Ovary (tissue), 9 donors: ENCODE measurements around the gene USP9Y. TPM values are rescaled to one million over a fixed set of nuclear protein-coding genes. Genes with fewer than 3 reads are reported as not detected.

Experiments
- DNase-seq, 5 donors: peaks; one replicate each; pipeline ENCODE4 v3.0.0-alpha.2; 2019 to 2020
- H3K27ac ChIP-seq, 2 donors: fragments of 200-600 bp; one replicate each; pipeline versions ENCODE4 v1.5.1 to v1.8.0; 2019 to 2022
- H3K27me3 ChIP-seq: fragments of 200-600 bp; one replicate; pipeline ENCODE4 v1.8.0; 2022
- H3K36me3 ChIP-seq: fragments of 200-600 bp; sonication (generic); one replicate; pipeline ENCODE4 v1.5.1; 2019
- H3K4me1 ChIP-seq: one replicate; pipeline ENCODE4 v1.8.1; 2013; ENCODE audit warnings: mild to moderate bottlenecking, moderate library complexity; ENCODE audit not compliant: insufficient read depth
- H3K4me3 ChIP-seq: fragments of 200-600 bp; sonication (generic); one replicate; pipeline ENCODE4 v1.5.1; 2017
- H3K9me3 ChIP-seq, 2 donors: fragments of 200-600 bp in 1 of 2; sonication (generic) in 1 of 2; one replicate each; pipeline versions ENCODE4 v1.5.1 to v1.8.1; 2013 to 2019; ENCODE audit warnings: mild to moderate bottlenecking in 1 of 2, moderate library complexity in 1 of 2
- EP300 ChIP-seq: sonication (generic); formaldehyde crosslinking; IDR thresholded peaks from one replicate; pipeline ENCODE4 v1.6.1; 2017; ENCODE audit warnings: antibody characterized with exemption
- POLR2A ChIP-seq: fragments of 450-650 bp; IDR thresholded peaks from one replicate; pipeline ENCODE4 v1.6.1; 2017; ENCODE audit warnings: antibody characterized with exemption, mild to moderate bottlenecking, moderate library complexity
- WGBS, 3 donors: extraction: QIAGEN DNeasy Blood & Tissue Kit in 1 of 3; methylation state at CpG; one replicate each; pipeline versions ENCODE4 v1.1.5 to v1.1.7; 2013 to 2017; 5-methylcytosine and 5-hydroxymethylcytosine counted together
- intact Hi-C, 4 donors: fragments of 100-400 bp; cut with DNase I; formaldehyde crosslinking; loops; one replicate each; pipeline versions ENCODE4 v1.11.0 to v1.15.1; 2022 to 2023
- polyA plus RNA-seq, 2 donors: library from polyadenylated mRNA; stranded (reverse); fragments of 200-250 nt in 1 of 2; fragments of 350-450 nt in 1 of 2; fragmentation: Illumina TruSeq in 1 of 2; extraction: RNeasy Lipid Tissue Mini Kit (QIAGEN cat#74804) in 1 of 2; gene quantifications; one replicate each; pipeline ENCODE4 v1.2.3, GENCODE V29; 2013 to 2014
- total RNA-seq, 7 donors: library from RNA; depleted of rRNA in 2 of 7; stranded (reverse); fragments of >200 nt in 2 of 7; fragmentation: NEBNext Ultra II Directional in 3 of 7; extraction: Animal tissue kit (Norgen Biotek cat#: 25700) in 3 of 7; gene quantifications; one replicate each; pipeline versions ENCODE4 v1.1.0 to v1.2.4, GENCODE V29; 2016 to 2023
- TF ChIP-seq, protein P1 (sequence below), 3 donors: fragments of 450-650 bp in 2 of 3; fragments of 200-600 bp in 1 of 3; IDR thresholded peaks; one replicate each; pipeline versions ENCODE4 v1.5.1 to v1.8.0; 2016 to 2022; ENCODE audit warnings: antibody characterized with exemption in 3 of 3, mild to moderate bottlenecking in 1 of 3
- donor health status: DM: no; HTN: no; CAD: no; lungs with moderate emphysema.
- donor health status: DM: no; HTN: no; CAD: no.
- donor health status: Bipolar disorder and iron deficiency.
- donor health status: DM: yes; HTN: yes; CAD: no.
- donor health status: DM: no; HTN: no; CAD: no.
- donor health status: DM: yes; HTN: yes; CAD: no.

Gene USP9Y
- total and polyA plus RNA-seq, 9 donors: 0.18 TPM; not detected in 8

DNA sequence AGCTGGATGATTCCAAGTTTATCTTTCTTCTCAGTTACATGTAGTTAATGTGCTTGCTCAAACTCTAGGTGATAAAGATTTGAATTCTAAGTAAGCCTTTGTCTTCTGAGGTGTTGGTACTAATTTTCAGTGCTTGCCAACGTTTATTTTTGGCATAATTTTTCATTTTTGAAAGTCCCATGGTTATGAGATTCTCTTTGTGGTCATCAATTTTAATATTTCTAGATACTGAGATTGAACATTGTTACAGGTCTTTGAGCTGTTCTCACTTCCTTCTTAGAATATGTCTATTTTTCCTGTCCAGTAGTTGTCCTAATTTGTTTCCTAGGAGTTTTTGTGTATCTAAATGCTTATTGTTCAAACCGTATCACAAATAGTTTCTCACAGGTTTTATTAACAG is 40.4 kb downstream of the USP9Y start:
- no peak overlapping the region for H3K4me3 ChIP-seq
- no peak for DNase-seq
- H3K27ac ChIP-seq: no peak overlapping the region
- no peaks in the 10 kb centered on the region for H3K4me1 ChIP-seq
- no CpG with 5 or more reads among the region's 2 CpGs for WGBS, 3 donors
- intact Hi-C loops: no loop called here
- TF ChIP-seq POLR2A: no peak
- TF ChIP-seq, protein P1, sequence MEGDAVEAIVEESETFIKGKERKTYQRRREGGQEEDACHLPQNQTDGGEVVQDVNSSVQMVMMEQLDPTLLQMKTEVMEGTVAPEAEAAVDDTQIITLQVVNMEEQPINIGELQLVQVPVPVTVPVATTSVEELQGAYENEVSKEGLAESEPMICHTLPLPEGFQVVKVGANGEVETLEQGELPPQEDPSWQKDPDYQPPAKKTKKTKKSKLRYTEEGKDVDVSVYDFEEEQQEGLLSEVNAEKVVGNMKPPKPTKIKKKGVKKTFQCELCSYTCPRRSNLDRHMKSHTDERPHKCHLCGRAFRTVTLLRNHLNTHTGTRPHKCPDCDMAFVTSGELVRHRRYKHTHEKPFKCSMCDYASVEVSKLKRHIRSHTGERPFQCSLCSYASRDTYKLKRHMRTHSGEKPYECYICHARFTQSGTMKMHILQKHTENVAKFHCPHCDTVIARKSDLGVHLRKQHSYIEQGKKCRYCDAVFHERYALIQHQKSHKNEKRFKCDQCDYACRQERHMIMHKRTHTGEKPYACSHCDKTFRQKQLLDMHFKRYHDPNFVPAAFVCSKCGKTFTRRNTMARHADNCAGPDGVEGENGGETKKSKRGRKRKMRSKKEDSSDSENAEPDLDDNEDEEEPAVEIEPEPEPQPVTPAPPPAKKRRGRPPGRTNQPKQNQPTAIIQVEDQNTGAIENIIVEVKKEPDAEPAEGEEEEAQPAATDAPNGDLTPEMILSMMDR (IDR thresholded peaks at IDR 0.05): no peak
- TF ChIP-seq EP300: no peak
- H3K36me3 ChIP-seq: no peaks in the 10 kb centered on the region
- no peaks in the 10 kb centered on the region for H3K9me3 ChIP-seq
- H3K27me3 ChIP-seq: no peaks in the 10 kb centered on the region

DNA sequence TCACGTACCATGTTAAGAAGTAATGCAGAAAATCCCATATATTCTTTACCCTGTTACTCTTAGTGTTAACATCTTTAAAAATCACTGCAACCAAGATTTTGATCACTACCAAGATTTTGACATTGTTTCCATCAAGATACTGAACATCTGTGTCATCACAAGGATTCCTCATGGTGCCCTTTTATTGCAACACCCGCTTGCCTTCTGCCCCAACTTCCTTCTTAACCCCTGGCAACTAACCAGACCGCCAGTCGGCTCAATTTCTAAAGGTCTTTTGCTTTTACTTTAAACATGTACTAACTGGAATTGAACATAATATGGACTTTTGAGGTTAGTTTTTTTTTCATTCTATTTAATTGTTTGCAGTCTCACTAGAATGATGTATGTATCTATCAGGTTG is 41.7 kb downstream of the USP9Y start:
- no peak overlapping the region for H3K27ac ChIP-seq
- no CpG with 5 or more reads among the region's 4 CpGs for WGBS, 3 donors
- H3K36me3 ChIP-seq: no peaks in the 10 kb centered on the region
- no peaks in the 10 kb centered on the region for H3K4me1 ChIP-seq
- H3K9me3 ChIP-seq: no peaks in the 10 kb centered on the region
- no peak overlapping the region for H3K4me3 ChIP-seq
- DNase-seq: no peak
- no peak for TF ChIP-seq EP300
- TF ChIP-seq, protein P1 (IDR thresholded peaks at IDR 0.05): no peak
- TF ChIP-seq POLR2A: no peak
- intact Hi-C loops: no loop called here
- H3K27me3 ChIP-seq: no peaks in the 10 kb centered on the region

DNA sequence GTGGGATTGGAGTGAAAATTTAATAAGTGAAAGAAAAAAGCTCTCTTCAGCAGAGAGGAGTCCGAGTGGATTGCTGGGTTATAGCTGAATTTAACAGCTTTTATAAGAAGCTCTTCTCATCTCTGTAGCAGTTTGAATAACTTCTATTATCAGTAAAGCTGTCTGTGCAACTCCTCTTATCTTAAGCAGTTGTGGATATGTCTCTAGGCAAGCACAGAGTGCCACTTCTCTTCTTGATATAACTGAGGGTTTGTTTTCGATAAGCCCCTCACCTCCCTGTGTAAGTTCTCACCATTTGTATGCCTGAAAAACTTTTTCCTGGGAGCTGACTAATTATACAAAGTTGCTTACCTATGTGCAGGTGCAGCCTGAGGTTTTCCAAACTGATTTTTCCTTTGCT is 43.1 kb downstream of the USP9Y start:
- no peak for DNase-seq
- Histone ChIP-seq H3K4me3 (no peak overlapping the region), H3K4me1 (no peaks in the 10 kb centered on the region), H3K27me3 (no peaks in the 10 kb centered on the region), H3K27ac (no peak overlapping the region), H3K9me3 (no peaks in the 10 kb centered on the region), H3K36me3 (no peaks in the 10 kb centered on the region)
- intact Hi-C loops: no loop called here
- TF ChIP-seq EP300 (no peak), POLR2A (no peak)
- TF ChIP-seq, protein P1 (IDR thresholded peaks at IDR 0.05): no peak
- no CpG with 5 or more reads among the region's 2 CpGs for WGBS, 3 donors

DNA sequence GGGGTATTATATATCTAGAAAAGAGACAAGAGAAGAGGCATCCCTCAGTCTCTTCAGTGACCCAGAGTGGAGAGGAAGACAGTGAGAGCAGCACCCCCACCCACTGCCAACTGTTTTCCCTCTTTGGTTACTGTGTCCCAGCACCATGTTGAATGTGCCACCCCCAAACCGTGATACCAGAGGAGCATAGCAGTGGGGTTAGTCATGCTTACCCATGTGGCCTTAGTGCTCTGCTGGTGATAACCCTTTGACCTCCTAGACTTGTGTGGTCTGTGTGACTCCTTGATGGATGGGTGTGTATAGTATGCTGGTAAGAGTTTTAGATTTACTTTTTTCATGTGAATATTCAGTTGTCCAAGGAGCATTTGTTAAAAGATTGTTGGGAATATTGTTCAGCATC is 48.3 kb downstream of the USP9Y start:
- no peaks in the 10 kb centered on the region for H3K27me3 ChIP-seq
- no CpG with 5 or more reads among the region's 1 CpG for WGBS, 3 donors
- no peak overlapping the region for H3K4me3 ChIP-seq
- intact Hi-C loops: no loop called here
- H3K4me1 ChIP-seq: no peaks in the 10 kb centered on the region
- H3K9me3 ChIP-seq: no peaks in the 10 kb centered on the region
- DNase-seq: no peak
- H3K27ac ChIP-seq: no peak overlapping the region
- H3K36me3 ChIP-seq: no peaks in the 10 kb centered on the region
- TF ChIP-seq, protein P1 (IDR thresholded peaks at IDR 0.05): no peak
- TF ChIP-seq POLR2A (no peak), EP300 (no peak)

DNA sequence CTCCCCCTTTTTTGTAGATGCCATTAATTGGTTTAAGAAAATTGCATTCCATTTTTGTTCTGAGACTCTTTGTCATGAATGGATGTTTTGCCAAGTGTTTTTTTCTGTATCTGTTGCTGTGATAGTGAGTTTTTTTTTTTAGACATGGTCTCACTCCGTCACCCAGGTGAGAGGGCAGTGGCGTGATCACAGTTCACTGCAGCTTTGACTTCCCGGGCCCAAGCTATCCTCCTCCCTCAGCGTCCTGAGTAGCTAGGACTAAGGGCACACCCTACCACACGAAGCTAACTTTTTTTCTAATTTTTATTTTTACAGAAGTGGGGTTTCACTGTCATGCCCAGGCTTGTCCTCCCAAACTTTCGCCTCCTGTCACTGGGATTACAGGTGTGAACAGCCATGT is 51.8 kb downstream of the USP9Y start:
- H3K27me3 ChIP-seq: no peaks in the 10 kb centered on the region
- intact Hi-C loops: no loop called here
- no CpG with 5 or more reads among the region's 6 CpGs for WGBS, 3 donors

More for the DNA sequence above, 51.8 kb downstream of the USP9Y start:
- Histone ChIP-seq H3K4me1 (no peaks in the 10 kb centered on the region), H3K4me3 (no peak overlapping the region), H3K9me3 (no peaks in the 10 kb centered on the region), H3K36me3 (no peaks in the 10 kb centered on the region), H3K27ac (no peak overlapping the region)
- no peak for DNase-seq
- TF ChIP-seq EP300 (no peak), POLR2A (no peak)
- TF ChIP-seq, protein P1 (IDR thresholded peaks at IDR 0.05): no peak
